ENCODE measurements around the gene RPS10.

- TF ChIP-seq CTCF (IDR thresholded peaks at IDR 0.05) = no peak
- no peak for TF ChIP-seq POLR2A (IDR thresholded peaks at IDR 0.05)
Observed at GRCh38 chr6:34457382-34457741, 31.5 kb upstream of the RPS10 start.
